Measurements from ENCODE around the gene RAB3A.
A peak's percentile ranks its signal among the peaks of the same experiment; 100 is the strongest.

RAB3A gene

GRCh38 chr19:18156841-18157464 is 46.9 kb downstream of the RAB3A start (continued):
- peak; percentile 99 for TF ChIP-seq ZNF600 (tag by site-specific recombination; IDR thresholded peaks at IDR 0.05)
- TF ChIP-seq SP2 (tag by site-specific recombination; IDR thresholded peaks at IDR 0.05): peak; percentile 31
- TF ChIP-seq KLF17 (tag by site-specific recombination; IDR thresholded peaks at IDR 0.05): 0 out of 2 replicates have a peak, but pooled peaks have one; percentile 59
- TF ChIP-seq HIC1 (tag by site-specific recombination; IDR thresholded peaks at IDR 0.05): peak; percentile 82
- TF ChIP-seq ZNF423 (tag by site-specific recombination; IDR thresholded peaks at IDR 0.05): peak; percentile 11; the same call in 1 of the 2 replicates
- peak; percentile 57; the same call in 1 of the 2 replicates for TF ChIP-seq SP7 (tag by site-specific recombination; IDR thresholded peaks at IDR 0.05)
- no peak for TF ChIP-seq SALL2 (tag by site-specific recombination; IDR thresholded peaks at IDR 0.05; ENCODE audit: borderline replicate concordance)
- peak; percentile 87 for TF ChIP-seq ZNF398 (tag by site-specific recombination; IDR thresholded peaks at IDR 0.05)
- TF ChIP-seq ZNF791 (tag by site-specific recombination; IDR thresholded peaks at IDR 0.05): no peak
- TF ChIP-seq ZBTB8A (tag by site-specific recombination; IDR thresholded peaks at IDR 0.05): 0 out of 2 replicates have a peak, but pooled peaks have one; percentile 32
- no peak for TF ChIP-seq ZNF571 (tag by site-specific recombination; IDR thresholded peaks at IDR 0.05)
- 0 out of 2 replicates have a peak, but pooled peaks have one; percentile 19 for TF ChIP-seq ZNF366 (tag by site-specific recombination; conservative IDR thresholded peaks at IDR 0.05)
- peak; percentile 86 for TF ChIP-seq KLF16 (tag by site-specific recombination; IDR thresholded peaks at IDR 0.05)
- peak; percentile 83; the same call in 1 of the 2 replicates for TF ChIP-seq KLF10 (tag by site-specific recombination; IDR thresholded peaks at IDR 0.05)
- TF ChIP-seq ZNF629 (tag by site-specific recombination; IDR thresholded peaks at IDR 0.05): peak; percentile 16
- TF ChIP-seq ZNF416 (tag by site-specific recombination; IDR thresholded peaks at IDR 0.05): no peak
- peak; percentile 63; the same call in 1 of the 2 replicates for TF ChIP-seq PRDM10 (tag by site-specific recombination; IDR thresholded peaks at IDR 0.05)
- no peak for TF ChIP-seq ZNF626 (tag by site-specific recombination; IDR thresholded peaks at IDR 0.05)
- peak; percentile 73; the same call in 1 of the 2 replicates for TF ChIP-seq ZFP69B (tag by site-specific recombination; IDR thresholded peaks at IDR 0.05)
- peak; percentile 76 for TF ChIP-seq ZNF692 (tag by site-specific recombination; IDR thresholded peaks at IDR 0.05)
- TF ChIP-seq SP3 (tag by site-specific recombination; IDR thresholded peaks at IDR 0.05): peak; percentile 57
- peak; percentile 86 for TF ChIP-seq REST (tag by site-specific recombination; IDR thresholded peaks at IDR 0.05)
- TF ChIP-seq ZBTB1 (tag by site-specific recombination; IDR thresholded peaks at IDR 0.05): no peak
- TF ChIP-seq GLIS1 (tag by site-specific recombination; IDR thresholded peaks at IDR 0.05): peak; percentile 90
- peak; percentile 95 for TF ChIP-seq ZSCAN30 (tag by site-specific recombination; IDR thresholded peaks at IDR 0.05)

Data from HEK293 (cell line).